NCI-H2081 treated with DMSO at 0.1 percent for 48 hours (cell line): ENCODE results near the gene NDUFA13.

ENCODE experiments used
- DNase-seq: peaks from one replicate; lab custom pipeline; 2025; lab: John Stamatoyannopoulos, UW

NDUFA13 gene

DNA sequence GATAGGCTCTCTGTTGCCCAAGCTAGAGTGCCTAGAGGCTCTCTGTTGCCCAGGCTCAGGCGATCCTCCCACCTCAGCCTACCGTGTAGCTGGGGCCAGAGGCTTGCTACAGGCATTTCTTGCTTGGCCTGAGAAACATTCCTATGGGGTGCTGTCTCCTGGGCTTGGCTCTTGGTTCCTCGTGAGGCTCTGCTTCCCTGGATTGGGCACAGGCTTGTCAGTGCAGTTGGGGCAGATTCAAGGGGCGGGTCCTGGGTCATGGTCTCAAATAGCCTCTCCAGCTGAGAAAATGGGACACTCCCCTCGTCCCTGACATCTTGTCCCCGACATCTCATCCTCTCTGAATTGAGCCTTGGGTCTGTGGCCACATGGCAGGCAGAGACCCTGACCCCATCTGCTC is 5.6 kb upstream of the NDUFA13 start:
- DNase-seq = no peak

GRCh38 chr19:19513682-19514081 is 2.3 kb upstream of the NDUFA13 start:
- no peak for DNase-seq

- DNase-seq = no peak
Measured at GRCh38 chr19:19514215-19514657, 1.8 kb upstream of the NDUFA13 start.

DNA sequence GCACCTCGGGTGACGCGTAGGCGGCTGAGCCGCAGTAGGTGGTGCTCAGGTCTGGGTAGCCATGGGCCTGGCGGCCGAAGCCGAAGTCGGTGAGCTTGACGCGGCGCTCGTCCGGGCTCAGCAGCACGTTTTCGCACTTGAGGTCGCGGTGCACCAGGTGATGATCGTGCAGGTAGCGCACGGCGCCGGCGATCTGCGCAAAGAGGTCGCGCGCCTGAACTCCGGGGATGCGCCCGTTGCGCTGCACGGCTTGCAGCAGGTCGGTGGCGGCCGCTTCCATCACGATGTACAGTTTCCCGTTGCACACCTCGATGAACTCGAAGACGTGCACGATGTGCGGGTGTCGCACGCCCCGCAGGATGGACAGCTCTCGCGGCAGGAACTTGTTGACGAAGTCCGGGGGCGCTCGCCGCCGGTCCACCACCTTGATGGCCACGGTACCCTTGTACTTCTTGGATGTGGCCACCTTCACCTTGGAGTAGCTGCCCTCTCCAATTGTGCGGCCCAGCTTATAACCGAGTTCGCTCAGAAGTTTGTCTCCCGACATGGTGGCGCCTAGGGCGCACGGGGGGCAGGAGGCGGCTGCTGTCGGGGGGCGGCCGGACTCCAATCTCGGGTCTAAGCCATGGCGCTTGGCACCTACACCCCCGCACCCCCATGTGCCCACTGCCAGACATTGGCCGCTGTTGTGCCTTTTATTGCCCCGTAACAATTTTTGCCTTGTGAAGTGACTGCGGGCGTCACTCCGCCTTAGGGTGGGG is 964 bp upstream of the NDUFA13 start, which contains the start of gene TSSK6:
TSS of gene TSSK6 (minus strand) at position 668 of the 761 bp plus-strand sequence. CDS start at position 547, 121 bp downstream.
- no peak for DNase-seq

DNA sequence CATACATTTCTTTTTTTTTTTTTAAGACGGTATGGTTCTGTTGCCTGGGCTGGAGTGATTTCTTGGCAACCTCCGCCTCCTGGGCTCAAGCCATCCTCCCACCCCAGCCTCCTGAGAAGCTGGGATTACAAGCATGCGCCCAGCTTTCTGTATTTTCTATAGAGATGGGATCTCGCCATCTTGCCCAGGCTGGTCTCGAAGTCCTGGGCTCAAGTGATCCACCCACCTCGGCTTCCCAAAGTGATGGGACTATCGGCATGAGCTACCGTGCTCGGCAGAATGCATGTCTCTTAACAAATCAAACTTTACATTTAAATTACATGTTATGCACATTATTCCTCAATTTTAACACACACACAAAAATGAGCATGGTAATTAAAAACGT is 1.2 kb downstream of the NDUFA13 start:
- no peak for DNase-seq

- no peak for DNase-seq
Measured at GRCh38 chr19:19520989-19521388, 5.0 kb downstream of the NDUFA13 start.

DNA sequence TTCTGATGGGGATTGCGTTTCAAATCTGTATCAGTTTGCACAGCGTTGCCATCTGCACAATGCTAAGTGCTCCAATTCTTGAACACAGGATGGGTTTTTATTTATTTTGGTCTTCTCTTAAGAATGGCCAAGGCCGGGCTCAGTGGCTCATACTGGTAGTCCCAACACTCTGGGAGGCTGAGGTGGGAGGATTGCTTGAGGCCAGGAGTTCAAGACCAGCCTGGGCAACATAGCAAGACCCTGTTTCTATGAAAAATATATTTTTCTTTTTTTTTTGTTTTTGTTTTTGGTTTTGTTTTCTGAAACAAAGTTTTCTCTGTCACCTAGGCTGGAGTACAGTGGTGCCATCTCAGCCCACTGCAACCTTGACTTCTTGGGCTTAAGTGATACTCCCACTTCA is 7.2 kb downstream of the NDUFA13 start:
- no peak for DNase-seq

DNA sequence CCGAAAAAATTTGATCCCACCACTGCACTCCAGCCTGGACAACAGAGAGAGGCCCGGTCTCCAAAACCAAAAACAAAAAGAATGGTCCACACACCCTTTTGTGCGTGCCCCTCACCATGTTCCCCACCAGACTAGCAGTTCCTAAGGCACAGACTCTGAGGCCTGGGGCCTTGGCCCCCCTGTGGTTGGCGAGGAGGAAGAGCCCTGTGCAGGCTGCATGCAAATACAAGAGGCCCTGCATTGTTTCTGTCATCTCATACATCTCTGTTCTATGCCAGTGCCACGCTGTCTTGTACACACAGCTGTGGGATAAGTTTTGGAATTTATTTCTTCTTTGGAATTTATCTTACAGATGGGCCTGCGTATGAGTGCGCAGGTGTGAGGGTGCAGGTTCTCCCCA is 8.0 kb downstream of the NDUFA13 start:
- no peak for DNase-seq

DNA sequence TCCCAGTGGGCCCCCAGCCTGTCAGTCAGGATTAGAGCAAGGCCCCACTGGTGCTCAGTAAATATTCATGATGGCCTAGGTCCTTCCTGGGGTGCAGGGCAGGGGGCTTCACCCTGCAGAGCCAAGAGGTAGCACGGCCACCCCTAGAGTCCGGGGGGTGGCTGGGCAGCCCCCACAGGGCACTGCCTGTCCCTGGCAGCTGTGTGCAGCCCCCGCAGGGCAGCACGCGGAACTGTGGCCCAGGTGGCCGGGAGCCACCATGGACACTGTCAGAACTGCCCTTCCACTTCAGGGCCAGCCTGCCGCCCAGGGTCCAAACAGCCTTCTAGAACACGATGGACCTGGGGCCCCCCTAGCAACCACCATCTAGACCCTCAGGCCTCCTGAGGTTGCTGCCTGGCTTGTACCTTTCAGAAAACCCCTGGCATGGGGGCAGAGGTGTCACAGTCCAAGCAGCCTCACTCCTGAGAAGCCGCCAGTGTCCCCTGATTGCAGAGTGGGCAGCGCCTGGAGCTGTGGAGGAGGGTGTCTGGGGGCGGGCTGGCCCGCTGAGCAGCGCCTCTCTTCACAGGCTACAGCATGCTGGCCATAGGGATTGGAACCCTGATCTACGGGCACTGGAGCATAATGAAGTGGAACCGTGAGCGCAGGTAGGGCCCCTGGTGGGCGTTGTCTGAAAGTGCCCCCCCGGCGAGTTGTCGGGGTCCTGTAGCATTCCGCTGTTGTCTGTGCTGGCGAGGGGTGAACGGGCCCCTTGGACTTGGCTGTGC is 9.8 kb downstream of the NDUFA13 start:
- no peak for DNase-seq

- DNase-seq = no peak
Measured at GRCh38 chr19:19526581-19527370, 10.8 kb downstream of the NDUFA13 start.

GRCh38 chr19:19527371-19527656 is 11.3 kb downstream of the NDUFA13 start:
- no peak for DNase-seq

DNA sequence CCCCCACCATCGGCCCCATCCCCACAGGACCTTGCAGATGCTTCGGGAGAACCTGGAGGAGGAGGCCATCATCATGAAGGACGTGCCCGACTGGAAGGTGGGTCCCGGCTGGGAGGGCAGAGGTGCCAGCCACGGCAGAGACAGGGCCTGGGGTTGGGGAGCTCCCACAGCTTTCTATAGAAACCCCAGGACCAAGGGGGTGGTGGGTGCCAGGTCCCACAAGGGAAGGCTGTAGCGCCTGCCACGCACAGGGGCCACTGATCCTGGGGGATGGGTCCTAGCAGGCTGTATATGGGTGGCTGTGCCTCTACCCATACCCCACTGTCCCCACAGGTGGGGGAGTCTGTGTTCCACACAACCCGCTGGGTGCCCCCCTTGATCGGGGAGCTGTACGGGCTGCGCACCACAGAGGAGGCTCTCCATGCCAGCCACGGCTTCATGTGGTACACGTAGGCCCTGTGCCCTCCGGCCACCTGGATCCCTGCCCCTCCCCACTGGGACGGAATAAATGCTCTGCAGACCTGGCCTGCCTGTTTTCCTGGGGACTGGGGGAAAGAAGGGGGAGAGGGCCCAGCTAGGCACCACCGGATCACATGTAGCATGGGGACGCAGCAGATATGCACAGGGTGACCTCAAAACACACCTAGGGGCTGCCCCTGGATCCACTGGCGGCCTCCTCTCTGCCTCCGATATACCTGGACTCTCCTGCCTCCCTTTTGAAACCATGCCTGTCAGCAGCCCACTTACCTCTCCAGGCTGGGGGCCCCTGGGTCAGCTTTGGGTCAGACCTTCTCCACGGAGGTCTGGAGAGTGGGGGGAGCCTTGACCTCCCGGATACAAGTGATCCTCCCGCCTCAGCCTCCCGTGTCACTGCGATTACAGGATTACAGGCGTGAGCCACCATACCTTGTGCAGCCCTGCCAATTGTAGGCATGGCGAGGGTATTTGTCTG is 11.9 kb downstream of the NDUFA13 start:
- DNase-seq = no peak

- DNase-seq = no peak
Measured at GRCh38 chr19:19528721-19529490, 12.9 kb downstream of the NDUFA13 start, which contains the start of gene YJEFN3. Gene YJEFN3, plus strand, starts transcription at chr19:19528911. Its CDS starts 22 bp downstream, at chr19:19528933.

DNA sequence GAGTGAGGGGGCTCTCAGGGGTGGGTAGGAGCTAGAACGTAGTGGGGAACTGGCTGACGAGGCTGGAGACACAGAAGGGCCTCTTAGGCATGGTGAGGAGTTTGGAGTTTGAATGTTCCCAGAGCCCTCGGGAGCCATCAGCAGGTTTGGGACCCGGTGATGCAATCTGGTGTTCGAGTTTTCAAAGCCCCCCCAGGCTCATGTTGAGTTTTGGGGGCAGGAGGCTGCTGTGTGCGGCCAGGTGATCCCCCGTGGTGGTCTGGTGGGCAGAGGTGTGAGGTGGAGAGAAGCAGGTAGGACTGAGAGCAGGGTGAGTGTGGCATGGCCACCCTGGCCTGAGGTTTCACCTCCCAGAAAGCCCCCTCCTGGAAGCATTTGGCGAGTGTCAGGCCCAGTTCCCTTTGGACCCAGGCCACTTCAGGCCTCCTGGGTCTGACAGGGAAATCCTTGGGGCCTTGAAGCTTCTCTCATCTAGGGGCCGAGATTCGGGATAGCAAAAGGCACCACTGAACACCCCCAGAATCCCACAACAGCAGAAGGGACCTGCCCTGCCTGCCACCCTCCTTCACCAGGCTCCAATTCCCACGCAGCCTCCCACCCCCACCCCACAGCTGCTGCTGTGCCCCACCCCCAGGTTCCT is 13.9 kb downstream of the NDUFA13 start:
- no peak for DNase-seq

GRCh38 chr19:19530423-19530804 is 14.4 kb downstream of the NDUFA13 start:
- DNase-seq = no peak

GRCh38 chr19:19530889-19531288 is 14.9 kb downstream of the NDUFA13 start:
- DNase-seq = no peak

DNA sequence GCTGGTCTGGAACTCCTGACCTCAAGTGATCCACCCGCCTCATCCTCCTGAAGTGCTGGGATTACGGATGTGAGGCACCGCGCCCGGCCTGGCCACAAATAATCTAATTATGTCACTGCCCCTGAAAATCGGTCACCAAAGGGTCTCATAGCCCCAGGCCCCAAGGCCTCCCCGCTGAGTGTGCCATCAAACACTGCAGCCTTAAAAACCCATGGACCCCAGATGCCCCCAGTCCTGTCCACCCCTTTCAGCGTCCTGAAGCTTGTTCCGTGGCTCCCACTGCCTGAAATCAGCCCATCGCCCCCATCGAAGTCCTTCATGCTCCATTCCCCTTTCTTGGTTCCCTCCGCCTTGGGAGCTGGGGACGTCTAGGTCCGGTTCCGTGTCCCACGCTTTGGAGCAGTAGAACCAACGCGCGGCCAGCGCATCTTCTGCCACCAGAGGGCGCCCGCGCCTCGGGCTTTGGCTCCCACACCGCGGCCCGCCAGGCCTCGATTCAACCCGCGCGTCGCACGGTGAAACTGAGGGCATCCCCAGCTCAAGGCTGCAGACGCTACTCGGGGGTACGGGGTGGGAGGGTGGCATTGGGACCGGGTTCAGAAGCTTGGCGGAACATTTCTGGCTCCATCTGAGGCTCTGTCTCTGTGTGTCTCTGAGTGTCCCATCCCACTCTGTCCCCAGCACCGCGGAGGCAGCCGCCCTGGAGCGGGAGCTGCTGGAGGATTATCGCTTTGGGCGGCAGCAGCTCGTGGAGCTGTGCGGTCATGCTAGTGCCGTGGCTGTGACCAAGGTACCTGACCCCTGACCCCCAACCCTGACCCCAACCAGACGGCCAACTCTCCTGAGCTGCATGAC is 16.2 kb downstream of the NDUFA13 start:
- no peak for DNase-seq

GRCh38 chr19:19532806-19533701 is 17.0 kb downstream of the NDUFA13 start:
- DNase-seq = no peak
